SK-N-SH treated with all-trans-retinoic acid at 6 μM for 48 hours (cell line): ENCODE data around the gene POU2F1.

Source experiments
- ATAC-seq: fragments of 200-7000 bp; cut with Tn5 transposase; 3 replicates; pipeline ENCODE4 v1.9.1; 2020; ENCODE audit warnings: mild to moderate bottlenecking, moderate library complexity
- ARNTL ChIP-seq: fragments of 450-650 bp; formaldehyde crosslinking; IDR thresholded peaks from 2 replicates; pipeline ENCODE4 v1.5.0; 2020; ENCODE audit warnings: low read depth, mild to moderate bottlenecking, moderate library complexity, borderline replicate concordance
- BACH2 ChIP-seq: fragments of 250-450 bp; sonication (Bioruptor Pico); IDR thresholded peaks from 2 replicates; pipeline ENCODE4 v1.9.0; 2021; ENCODE audit warnings: mild to moderate bottlenecking, borderline replicate concordance
- CREB5 ChIP-seq: fragments of 250-450 bp; sonication (Bioruptor Pico); IDR thresholded peaks from 2 replicates; pipeline ENCODE4 v1.5.1; 2020; ENCODE audit warnings: low read depth, mild to moderate bottlenecking, moderate library complexity
- CSDC2 ChIP-seq: fragments of 250-450 bp; sonication (Bioruptor Pico); IDR thresholded peaks from 2 replicates; pipeline ENCODE4 v1.5.0; 2020; ENCODE audit warnings: mild to moderate bottlenecking, moderate library complexity
- CSRNP3 ChIP-seq: fragments of 250-450 bp; sonication (Bioruptor Pico); IDR thresholded peaks from 2 replicates; pipeline ENCODE4 v1.5.1; 2021; ENCODE audit warnings: mild to moderate bottlenecking, moderate library complexity
- ESRRG ChIP-seq: fragments of 250-450 bp; sonication (Bioruptor Pico); IDR thresholded peaks from 2 replicates; pipeline ENCODE4 v1.6.1; 2021; ENCODE audit warnings: mild to moderate bottlenecking
- GLIS3 ChIP-seq: fragments of 250-450 bp; sonication (Bioruptor Pico); IDR thresholded peaks from 2 replicates; pipeline ENCODE4 v1.5.0; 2020; ENCODE audit warnings: mild to moderate bottlenecking, moderate library complexity
- OSR1 ChIP-seq: fragments of 250-450 bp; sonication (Bioruptor Pico); IDR thresholded peaks from 2 replicates; pipeline ENCODE4 v1.8.0; 2022; ENCODE audit warnings: moderate library complexity, mild to moderate bottlenecking, inconsistent platforms
- PATZ1 ChIP-seq: fragments of 250-450 bp; sonication (Bioruptor Pico); IDR thresholded peaks from 2 replicates; pipeline ENCODE4 v1.8.0; 2020; ENCODE audit warnings: mild to moderate bottlenecking, moderate library complexity, borderline replicate concordance
- POU6F1 ChIP-seq: fragments of 250-450 bp; sonication (Bioruptor Pico); IDR thresholded peaks from 2 replicates; pipeline ENCODE4 v1.8.0; 2021; ENCODE audit warnings: low read depth, mild to moderate bottlenecking, moderate library complexity, borderline replicate concordance
- PPARA ChIP-seq: fragments of 250-450 bp; sonication (Bioruptor Pico); IDR thresholded peaks from 2 replicates; pipeline ENCODE4 v1.5.0; 2020; ENCODE audit warnings: mild to moderate bottlenecking, borderline replicate concordance
- RARB ChIP-seq: fragments of 250-450 bp; sonication (Bioruptor Pico); IDR thresholded peaks from 2 replicates; pipeline ENCODE4 v1.8.0; 2021; ENCODE audit warnings: mild to moderate bottlenecking, moderate library complexity
- SNAI2 ChIP-seq: fragments of 250-450 bp; sonication (Bioruptor Pico); IDR thresholded peaks from 2 replicates; pipeline ENCODE4 v1.5.0; 2020; ENCODE audit warnings: mild to moderate bottlenecking, moderate library complexity
- TCF4 ChIP-seq: fragments of 250-450 bp; sonication (Bioruptor Pico); IDR thresholded peaks from 2 replicates; pipeline ENCODE4 v1.8.0; 2021; ENCODE audit warnings: mild to moderate bottlenecking, moderate library complexity, borderline replicate concordance
- TOX ChIP-seq: fragments of 250-450 bp; sonication (Bioruptor Pico); IDR thresholded peaks from 2 replicates; pipeline ENCODE4 v1.8.0; 2021; ENCODE audit warnings: mild to moderate bottlenecking, moderate library complexity, borderline replicate concordance
- TSHZ2 ChIP-seq: fragments of 250-450 bp; sonication (Bioruptor Pico); IDR thresholded peaks from 2 replicates; pipeline ENCODE4 v1.5.0; 2020; ENCODE audit warnings: mild to moderate bottlenecking, moderate library complexity
- ZC3H10 ChIP-seq: fragments of 250-450 bp; sonication (Bioruptor Pico); IDR thresholded peaks from 2 replicates; pipeline ENCODE4 v1.5.1; 2021; ENCODE audit warnings: mild to moderate bottlenecking, moderate library complexity
- ZFP3 ChIP-seq: fragments of 250-450 bp; sonication (Bioruptor Pico); IDR thresholded peaks from 2 replicates; pipeline ENCODE4 v1.5.0; 2020; ENCODE audit warnings: mild to moderate bottlenecking, moderate library complexity
- ZFP30 ChIP-seq: fragments of 450-650 bp; formaldehyde crosslinking; IDR thresholded peaks from 2 replicates; pipeline ENCODE4 v1.5.0; 2022; ENCODE audit warnings: mild to moderate bottlenecking, moderate library complexity
- ZNF565 ChIP-seq: fragments of 450-650 bp; formaldehyde crosslinking; conservative IDR thresholded peaks from 2 replicates; pipeline ENCODE4 v1.5.0; 2020; ENCODE audit warnings: low read depth, mild to moderate bottlenecking, moderate library complexity
- ZNF70 ChIP-seq: fragments of 450-650 bp; formaldehyde crosslinking; IDR thresholded peaks from 2 replicates; pipeline ENCODE4 v1.5.0; 2020; ENCODE audit warnings: mild to moderate bottlenecking, moderate library complexity
- ZNF8 ChIP-seq: fragments of 450-650 bp; formaldehyde crosslinking; IDR thresholded peaks from 2 replicates; pipeline ENCODE4 v1.5.0; 2020; ENCODE audit warnings: mild to moderate bottlenecking, moderate library complexity

The POU2F1 gene

GRCh38 chr1:167463875-167464575 lies 243.3 kb downstream of the POU2F1 start:
- no peak for TF ChIP-seq RARB
- TF ChIP-seq ARNTL, result no peak
- TF ChIP-seq CSRNP3, result no peak
- TF ChIP-seq ZNF70 (CRISPR knock-in tag), result no peak
- TF ChIP-seq ESRRG (CRISPR knock-in tag), result no peak
- no peak for TF ChIP-seq PATZ1 (CRISPR knock-in tag)
- no peak for TF ChIP-seq CSDC2 (CRISPR knock-in tag)
- no peak for TF ChIP-seq ZNF8
- no peak for TF ChIP-seq TOX (CRISPR knock-in tag)
- TF ChIP-seq ZFP3 (CRISPR knock-in tag), result no peak
- no peak for TF ChIP-seq ZFP30 (CRISPR knock-in tag)
- no peak for TF ChIP-seq OSR1
- no peak for TF ChIP-seq TCF4 (CRISPR knock-in tag)
- TF ChIP-seq CREB5, result no peak
- no peak for TF ChIP-seq BACH2 (CRISPR knock-in tag)
- TF ChIP-seq SNAI2, result no peak
- no peak for TF ChIP-seq GLIS3 (CRISPR knock-in tag)
- TF ChIP-seq PPARA (CRISPR knock-in tag), result no peak
- TF ChIP-seq ZNF565 (CRISPR knock-in tag), result no peak
- no peak for ATAC-seq

- no peak for TF ChIP-seq PPARA (CRISPR knock-in tag)
- TF ChIP-seq BACH2 (CRISPR knock-in tag), result no peak
- no peak for TF ChIP-seq GLIS3 (CRISPR knock-in tag)
- no peak for TF ChIP-seq ZC3H10 (CRISPR knock-in tag)
- ATAC-seq, result no peak
Observed at GRCh38 chr1:167465018-167465417, 244.3 kb downstream of the POU2F1 start.

- no peak for ATAC-seq
- no peak for TF ChIP-seq ZNF565 (CRISPR knock-in tag)
- TF ChIP-seq TSHZ2 (CRISPR knock-in tag), result no peak
- TF ChIP-seq ESRRG (CRISPR knock-in tag), result no peak
- TF ChIP-seq SNAI2, result no peak
- no peak for TF ChIP-seq ZNF8
- TF ChIP-seq ZC3H10 (CRISPR knock-in tag), result no peak
- TF ChIP-seq POU6F1 (CRISPR knock-in tag), result no peak
- TF ChIP-seq RARB, result no peak
- no peak for TF ChIP-seq PPARA (CRISPR knock-in tag)
- TF ChIP-seq CSDC2 (CRISPR knock-in tag), result no peak
- TF ChIP-seq GLIS3 (CRISPR knock-in tag), result no peak
- TF ChIP-seq TOX (CRISPR knock-in tag), result no peak
- no peak for TF ChIP-seq CSRNP3
- no peak for TF ChIP-seq BACH2 (CRISPR knock-in tag)
- no peak for TF ChIP-seq PATZ1 (CRISPR knock-in tag)
- no peak for TF ChIP-seq ZNF70 (CRISPR knock-in tag)
- no peak for TF ChIP-seq CREB5
- no peak for TF ChIP-seq ARNTL
- no peak for TF ChIP-seq OSR1
Observed at GRCh38 chr1:167465743-167466142, 245.1 kb downstream of the POU2F1 start.
